Adipose tissue (tissue), 3 donors: ENCODE results near the gene THSD7B. TPM values are rescaled to one million over a fixed set of nuclear protein-coding genes. Genes with fewer than 3 reads are reported as not detected.
"Not testable (repeated sequence)": the region's sequence is repeated elsewhere in the genome, so short reads cannot be mapped to it uniquely, and the experiment has no call there.

ENCODE experiments used
- H3K27ac ChIP-seq: one replicate; pipeline ENCODE4 v1.5.1; 2013; ENCODE audit warnings: low read depth, low read length
- WGBS, 3 donors: extraction: QIAGEN DNeasy Blood & Tissue Kit; methylation state at CpG; one replicate each; pipeline ENCODE4 v1.1.7; 2013; 5-methylcytosine and 5-hydroxymethylcytosine counted together
- polyA plus RNA-seq, 3 donors: library from polyadenylated mRNA; stranded (reverse); fragments of 200-250 nt; gene quantifications; one replicate each; pipeline ENCODE4 v1.2.3, GENCODE V29; 2013
- donor health status: healthy with polysubstance abuse.
- donor health status: Bipolar disorder and iron deficiency.
- donor health status: healthy.

The THSD7B gene
- polyA plus RNA-seq, 3 donors: 0.17 to 0.79 (median 0.34) TPM

- no peak overlapping the region for H3K27ac ChIP-seq
- 58 to 72% (median 68%) methylated on average over 2 of the region's 2 CpGs for WGBS, 3 donors
Measured at GRCh38 chr2:137005210-137005609, 239.9 kb downstream of the THSD7B start.

- H3K27ac ChIP-seq: no peak overlapping the region
Measured at GRCh38 chr2:137007938-137008337, 242.6 kb downstream of the THSD7B start.

- 51 to 82% (median 71%) methylated on average over 2 of the region's 2 CpGs for WGBS, 3 donors
- H3K27ac ChIP-seq: no peak overlapping the region
Measured at GRCh38 chr2:137009953-137010352, 244.6 kb downstream of the THSD7B start.

- H3K27ac ChIP-seq: no peak overlapping the region
- WGBS, 3 donors: 39 to 82% (median 76%) methylated on average over 11 of the region's 11 CpGs
Measured at GRCh38 chr2:137020452-137021196, 255.3 kb downstream of the THSD7B start.

GRCh38 chr2:137021763-137022162 lies 256.4 kb downstream of the THSD7B start:
- 71 to 86% (median 80%) methylated on average over 3 of the region's 3 CpGs for WGBS, 3 donors
- H3K27ac ChIP-seq: no peak overlapping the region

GRCh38 chr2:137023205-137023604 lies 257.9 kb downstream of the THSD7B start:
- no peak overlapping the region for H3K27ac ChIP-seq
- 69 to 79% (median 69%) methylated on average over 2 of the region's 2 CpGs for WGBS, 3 donors

- WGBS, 3 donors: 83 to 91% (median 91%) methylated on average over 4 of the region's 4 CpGs
- H3K27ac ChIP-seq: no peak overlapping the region
Measured at GRCh38 chr2:137031731-137032130, 266.4 kb downstream of the THSD7B start.

- WGBS, 3 donors: 77 to 97% (median 87%) methylated on average over 1 of the region's 1 CpG
- H3K27ac ChIP-seq: no peak overlapping the region
Measured at GRCh38 chr2:137036619-137037018, 271.3 kb downstream of the THSD7B start.

- H3K27ac ChIP-seq: no peak overlapping the region
- WGBS, 3 donors: 39 to 83% (median 82%) methylated on average over 2 of the region's 2 CpGs
Measured at GRCh38 chr2:137039482-137040152, 274.3 kb downstream of the THSD7B start.

- WGBS, 3 donors: 75 to 84% (median 83%) methylated on average over 5 of the region's 5 CpGs
- H3K27ac ChIP-seq: no peak overlapping the region
Measured at GRCh38 chr2:137047369-137047768, 282.0 kb downstream of the THSD7B start.

- WGBS, 3 donors: 26 to 76% (median 76%) methylated on average over 5 of the region's 5 CpGs
- H3K27ac ChIP-seq: no peak overlapping the region
Measured at GRCh38 chr2:137048455-137048854, 283.1 kb downstream of the THSD7B start.

GRCh38 chr2:137049518-137049917 lies 284.2 kb downstream of the THSD7B start:
- no peak overlapping the region for H3K27ac ChIP-seq

- WGBS, 3 donors: 60 to 85% (median 82%) methylated on average over 2 of the region's 2 CpGs
- no peak overlapping the region for H3K27ac ChIP-seq
Measured at GRCh38 chr2:137050949-137051348, 285.6 kb downstream of the THSD7B start.

- no peak overlapping the region for H3K27ac ChIP-seq
- 36 to 40% (median 37%) methylated on average over 2 of the region's 2 CpGs for WGBS, 3 donors
Measured at GRCh38 chr2:137051778-137052398, 286.5 kb downstream of the THSD7B start.

GRCh38 chr2:137056704-137057103 lies 291.4 kb downstream of the THSD7B start:
- H3K27ac ChIP-seq: no peak overlapping the region
- 80 to 93% (median 87%) methylated on average over 8 of the region's 8 CpGs for WGBS, 3 donors

GRCh38 chr2:137076111-137076765 lies 310.9 kb downstream of the THSD7B start:
- 90 to 97% (median 95%) methylated on average over 22 of the region's 22 CpGs for WGBS, 3 donors
- H3K27ac ChIP-seq: not testable (repeated sequence)

GRCh38 chr2:137091704-137092103 lies 326.4 kb downstream of the THSD7B start:
- H3K27ac ChIP-seq: no peak overlapping the region
- WGBS, 3 donors: 61 to 64% (median 63%) methylated on average over 3 of the region's 3 CpGs

GRCh38 chr2:137093116-137093515 lies 327.8 kb downstream of the THSD7B start:
- WGBS, 3 donors: 70 to 88% (median 81%) methylated on average over 4 of the region's 4 CpGs
- H3K27ac ChIP-seq: no peak overlapping the region

- no peak overlapping the region for H3K27ac ChIP-seq
Measured at GRCh38 chr2:137096187-137096586, 330.8 kb downstream of the THSD7B start.
